ENCODE results near the gene DUSP22. TPM values are rescaled to one million over a fixed set of nuclear protein-coding genes. Genes with fewer than 3 reads are reported as not detected.

DUSP22 gene
- total RNA-seq, 1 experiment from 2014 or later = 25.0 TPM

- no peaks in the 10 kb centered on the region for H3K36me3 Mint-ChIP-seq (ENCODE audit: insufficient read depth in 1 of 3, low read depth in 3 of 3)
- Histone ChIP-seq H3K9me3 (ENCODE audit: control insufficient read depth, low read depth, low read length) (peaks cover 14% of the 10 kb centered on the region), H3K79me2 (ENCODE audit: insufficient read depth, low read length) (no peaks in the 10 kb centered on the region), H2AFZ (ENCODE audit: low read length) (no peak overlapping the region), H3T11ph (ENCODE audit: low read length) (no peak overlapping the region), H3K79me1 (ENCODE audit: insufficient read depth, low read depth, low read length, poor library complexity, severe bottlenecking) (no peaks in the 10 kb centered on the region), H3K27me3 (ENCODE audit: insufficient read depth, low read length) (no peaks in the 10 kb centered on the region), H3K18ac (ENCODE audit: insufficient read length, low read depth, low read length) (no peak overlapping the region), H4K8ac (replicated peaks; ENCODE audit: insufficient read length, low read depth, low read length) (no peak overlapping the region), H2BK5ac (ENCODE audit: insufficient read length, low read length) (no peak overlapping the region), H3K4me2 (ENCODE audit: insufficient read depth, insufficient read length, low read length) (no peak overlapping the region), H3K23me2 (ENCODE audit: insufficient read length, low read depth, low read length, poor library complexity, severe bottlenecking) (no peaks in the 10 kb centered on the region), H3K4me1 (ENCODE audit: insufficient read depth, low read length) (no peaks in the 10 kb centered on the region), H3K4ac (ENCODE audit: low read depth, low read length) (no peak overlapping the region), H4K20me1 (ENCODE audit: control insufficient read depth, insufficient read depth, insufficient read length) (no peaks in the 10 kb centered on the region), H3K14ac (ENCODE audit: insufficient read depth, low read length) (no peak overlapping the region), H2BK20ac (ENCODE audit: low read depth, low read length, poor library complexity, severe bottlenecking) (no peak overlapping the region), H2BK120ac (ENCODE audit: low read depth, low read length, poor library complexity, severe bottlenecking) (no peak overlapping the region), H2BK12ac (ENCODE audit: insufficient read length, low read depth, low read length) (no peak overlapping the region), H4K5ac (ENCODE audit: insufficient read length, low read depth, low read length) (no peak overlapping the region), H3K9ac (ENCODE audit: extremely low read depth, insufficient read length, low read length) (no peak overlapping the region), H2AK5ac (ENCODE audit: insufficient read length, low read length) (no peak overlapping the region), H4K91ac (ENCODE audit: insufficient read length, low read depth, low read length) (no peak overlapping the region), H3K27ac (ENCODE audit: insufficient read length, low read depth, low read length) (no peak overlapping the region), H3K23ac (ENCODE audit: insufficient read length, low read depth, low read length) (no peak overlapping the region), H3K56ac (ENCODE audit: insufficient read length, low read depth, low read length) (no peak overlapping the region), H2BK15ac (ENCODE audit: low read depth, low read length) (no peak overlapping the region)
- H3K9me3 Mint-ChIP-seq = peaks cover 33 to 42% of the 10 kb centered on the region in 2 experiments; a peak in 4 of 5 replicates
- no CpG with 5 or more reads among the region's 5 CpGs for WGBS (ENCODE audit: extremely low coverage, insufficient read length, low lambda C conversion rate)
- no peak for TF ChIP-seq CTCF (conservative IDR thresholded peaks at IDR 0.05)
- H3K4me3 Mint-ChIP-seq = no peak overlapping the region
- no peaks in the 10 kb centered on the region for H3K27me3 Mint-ChIP-seq (ENCODE audit: low read depth)
- no peak for DNase-seq
- H3K4me1 Mint-ChIP-seq = no peaks in the 10 kb centered on the region
- no peak overlapping the region for H3K27ac Mint-ChIP-seq
These were observed 33.0 kb upstream of the DUSP22 start for GRCh38 chr6:259316-259715.

Data from H9 (cell line).